OCI-LY7 (cell line): ENCODE data around the gene HOXD8. TPM values are rescaled to one million over a fixed set of nuclear protein-coding genes. Genes with fewer than 3 reads are reported as not detected.

ENCODE experiments used
- microRNA-seq: library from miRNA; unstranded; fragments of <30 nt; microRNA quantifications from one replicate; pipeline ENCODE4 v1.2.0, GENCODE V29; 2022; ENCODE audit warnings: borderline replicate concordance
- small RNA-seq: library from RNA; depleted of rRNA; stranded (forward); fragments of <200 nt; gene quantifications from one replicate; pipeline ENCODE3, GENCODE V24; 2014
- total RNA-seq, 2 experiments: library from RNA; depleted of rRNA in 1 of 2; stranded (reverse); fragments of >200 nt in 1 of 2; shearing (Covaris generic) in 1 of 2; gene quantifications; 2 replicates each; pipeline ENCODE4 v1.2.3, GENCODE V29; 2014 to 2022

Gene HOXD8
- total RNA-seq, 2 experiments from 2014 or later = not detected

Small RNA genes within 50 kb of the gene (microRNA-seq; reads per million reads assigned to microRNA genes)
- gene MIR10B = 3.0 reads per million

Small RNA genes within 50 kb of the gene (small RNA-seq; reads per million reads assigned to genes)
- gene MIR10B = not detected

Other genes starting within 250 kb of the HOXD8 start
- 14.0 and 18.0 TPM in 2 replicates for gene LNPK, start 127.4 kb upstream of the HOXD8 start, total RNA-seq (2014; rRNA removed; shearing (Covaris generic))
- gene LNPK, start 127.4 kb upstream of the HOXD8 start, total RNA-seq (2022) = 34.7 and 38.3 TPM in 2 replicates
- gene EVX2, start 45.7 kb upstream of the HOXD8 start, total RNA-seq (2014; rRNA removed; shearing (Covaris generic)) = not detected in 2 replicates
- gene EVX2, start 45.7 kb upstream of the HOXD8 start, total RNA-seq (2022) = not detected in 2 replicates
- gene HOXD13, start 37.0 kb upstream of the HOXD8 start, total RNA-seq (2014; rRNA removed; shearing (Covaris generic)) = not detected in 2 replicates
- not detected in 2 replicates for gene HOXD13, start 37.0 kb upstream of the HOXD8 start, total RNA-seq (2022)
- gene HOXD12, start 29.9 kb upstream of the HOXD8 start, total RNA-seq (2014; rRNA removed; shearing (Covaris generic)) = not detected in 2 replicates
- gene HOXD12, start 29.9 kb upstream of the HOXD8 start, total RNA-seq (2022) = 0.25 TPM in 1 of 2 replicates, not detected in the other
- not detected in 2 replicates for gene HOXD11, start 22.4 kb upstream of the HOXD8 start, total RNA-seq (2014; rRNA removed; shearing (Covaris generic))
- not detected in 2 replicates for gene HOXD11, start 22.4 kb upstream of the HOXD8 start, total RNA-seq (2022)
- gene HOXD10, start 12.9 kb upstream of the HOXD8 start, total RNA-seq (2014; rRNA removed; shearing (Covaris generic)) = not detected in 2 replicates
- not detected in 2 replicates for gene HOXD10, start 12.9 kb upstream of the HOXD8 start, total RNA-seq (2022)
- gene HOXD9, start 7.0 kb upstream of the HOXD8 start, total RNA-seq (2014; rRNA removed; shearing (Covaris generic)) = not detected in 2 replicates
- gene HOXD9, start 7.0 kb upstream of the HOXD8 start, total RNA-seq (2022) = not detected in 2 replicates
- not detected in 2 replicates for gene HOXD4, start 21.8 kb downstream of the HOXD8 start, total RNA-seq (2014; rRNA removed; shearing (Covaris generic))
- not detected in 2 replicates for gene HOXD4, start 21.8 kb downstream of the HOXD8 start, total RNA-seq (2022)
- not detected in 2 replicates for gene HOXD3, start 27.6 kb downstream of the HOXD8 start, total RNA-seq (2014; rRNA removed; shearing (Covaris generic))
- not detected in 2 replicates for gene HOXD3, start 27.6 kb downstream of the HOXD8 start, total RNA-seq (2022)
- gene HOXD1, start 59.0 kb downstream of the HOXD8 start, total RNA-seq (2014; rRNA removed; shearing (Covaris generic)) = not detected in 2 replicates
- gene HOXD1, start 59.0 kb downstream of the HOXD8 start, total RNA-seq (2022) = not detected in 2 replicates
- 36.8 and 71.3 TPM in 2 replicates for gene MTX2, start 139.7 kb downstream of the HOXD8 start, total RNA-seq (2014; rRNA removed; shearing (Covaris generic))
- 31.9 and 33.2 TPM in 2 replicates for gene MTX2, start 139.7 kb downstream of the HOXD8 start, total RNA-seq (2022)